KOPT-K1 (cell line): ENCODE results near the gene PARP3.

Source experiments
- H3K27ac ChIP-seq: fragments of 200-600 bp; sonication (generic); 2 replicates; pipeline ENCODE4 v1.5.1; 2016; ENCODE audit warnings: antibody characterized with exemption, mild to moderate bottlenecking, low read depth, low read length; ENCODE audit not compliant: poor library complexity, severe bottlenecking
- H3K36me3 ChIP-seq: fragments of 200-600 bp; sonication (generic); 2 replicates; pipeline ENCODE4 v1.5.1; 2017; ENCODE audit warnings: antibody characterized with exemption, mild to moderate bottlenecking, low read length, moderate library complexity; ENCODE audit not compliant: insufficient read depth
- H3K9me3 ChIP-seq: fragments of 200-600 bp; sonication (generic); 2 replicates; pipeline ENCODE4 v1.5.1; 2017; ENCODE audit warnings: antibody characterized with exemption, low read length, mild to moderate bottlenecking; ENCODE audit not compliant: insufficient read depth, poor library complexity, severe bottlenecking

PARP3 gene

GRCh38 chr3:51954713-51955112, 12.6 kb downstream of the PARP3 start:
- Histone ChIP-seq H3K27ac (no peak overlapping the region), H3K9me3 (no peaks in the 10 kb centered on the region), H3K36me3 (no peaks in the 10 kb centered on the region)

- H3K36me3 ChIP-seq: no peaks in the 10 kb centered on the region
- H3K27ac ChIP-seq: no peak within 1 kb of the TSS
- H3K9me3 ChIP-seq: no peaks in the 10 kb centered on the region
Measured at GRCh38 chr3:51955175-51955892, 13.2 kb downstream of the PARP3 start, which contains the start of gene GPR62. Gene GPR62, plus strand, starts transcription at chr3:51955381. Its CDS starts 272 bp downstream, at chr3:51955653.

- H3K36me3 ChIP-seq: no peaks in the 10 kb centered on the region
- H3K27ac ChIP-seq: no peak overlapping the region
- H3K9me3 ChIP-seq: no peaks in the 10 kb centered on the region
Measured at GRCh38 chr3:51955893-51956770, 14.0 kb downstream of the PARP3 start.

GRCh38 chr3:51957520-51958205, 15.5 kb downstream of the PARP3 start:
- H3K36me3 ChIP-seq: no peaks in the 10 kb centered on the region
- H3K9me3 ChIP-seq: no peaks in the 10 kb centered on the region
- no peak overlapping the region for H3K27ac ChIP-seq

- no peaks in the 10 kb centered on the region for H3K36me3 ChIP-seq
Measured at GRCh38 chr3:51958603-51959521, 16.7 kb downstream of the PARP3 start.

GRCh38 chr3:51959651-51960050, 17.5 kb downstream of the PARP3 start:
- Histone ChIP-seq H3K36me3 (no peaks in the 10 kb centered on the region), H3K27ac (no peak overlapping the region)

More at GRCh38 chr3:51958603-51959521, 16.7 kb downstream of the PARP3 start:
- Histone ChIP-seq H3K9me3 (no peaks in the 10 kb centered on the region), H3K27ac (no peak overlapping the region)

GRCh38 chr3:51960386-51960785, 18.2 kb downstream of the PARP3 start:
- Histone ChIP-seq H3K27ac (no peak overlapping the region), H3K9me3 (no peaks in the 10 kb centered on the region), H3K36me3 (no peaks in the 10 kb centered on the region)

More at GRCh38 chr3:51959651-51960050, 17.5 kb downstream of the PARP3 start:
- H3K9me3 ChIP-seq: no peaks in the 10 kb centered on the region

- H3K9me3 ChIP-seq: no peaks in the 10 kb centered on the region
- no peak overlapping the region for H3K27ac ChIP-seq
- H3K36me3 ChIP-seq: no peaks in the 10 kb centered on the region
Measured at GRCh38 chr3:51961011-51961410, 18.8 kb downstream of the PARP3 start.

GRCh38 chr3:51961602-51962569, 19.7 kb downstream of the PARP3 start:
- Histone ChIP-seq H3K9me3 (no peaks in the 10 kb centered on the region), H3K27ac (no peak overlapping the region), H3K36me3 (no peaks in the 10 kb centered on the region)

- Histone ChIP-seq H3K9me3 (no peaks in the 10 kb centered on the region), H3K27ac (no peak overlapping the region), H3K36me3 (no peaks in the 10 kb centered on the region)
Measured at GRCh38 chr3:51962854-51963530, 20.8 kb downstream of the PARP3 start.

- Histone ChIP-seq H3K9me3 (no peaks in the 10 kb centered on the region), H3K27ac (no peak overlapping the region), H3K36me3 (no peaks in the 10 kb centered on the region)
Measured at GRCh38 chr3:51963951-51964451, 21.8 kb downstream of the PARP3 start.

GRCh38 chr3:51964521-51964920, 22.4 kb downstream of the PARP3 start:
- no peaks in the 10 kb centered on the region for H3K9me3 ChIP-seq
- H3K36me3 ChIP-seq: no peaks in the 10 kb centered on the region
- no peak overlapping the region for H3K27ac ChIP-seq

- H3K36me3 ChIP-seq: no peaks in the 10 kb centered on the region
- no peaks in the 10 kb centered on the region for H3K9me3 ChIP-seq
- no peak overlapping the region for H3K27ac ChIP-seq
Measured at GRCh38 chr3:51966016-51966415, 23.9 kb downstream of the PARP3 start.
